ENCODE data around the gene ORC5. TPM values are rescaled to one million over a fixed set of nuclear protein-coding genes. Genes with fewer than 3 reads are reported as not detected.

The ORC5 gene
- total RNA-seq, 2 experiments from 2014 or later, result 20.6 to 20.7 TPM

DNA sequence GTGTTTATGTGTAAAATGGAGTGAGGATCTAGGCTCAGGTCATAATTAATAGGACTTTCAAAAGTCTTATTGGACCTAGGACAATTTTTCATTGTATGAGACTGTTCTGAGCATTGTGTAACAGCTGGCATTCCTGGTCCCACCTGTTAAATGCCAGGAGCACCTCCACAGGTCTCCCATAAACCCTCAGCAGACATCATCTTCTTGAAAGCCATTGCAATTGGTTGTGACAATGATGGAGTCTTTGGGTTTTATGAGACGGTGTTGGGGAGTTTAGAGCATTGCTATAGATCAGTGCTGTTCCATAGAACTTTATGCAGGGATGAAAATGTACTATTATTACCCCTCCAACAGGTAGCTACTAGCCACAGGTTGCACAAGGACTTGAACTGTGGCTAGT is 108.9 kb downstream of the ORC5 start:
- ChIA-PET CTCF (no interaction called here), POLR2A (no interaction called here)
- Mint-ChIP-seq H3K27me3 (peaks cover 2% of the 10 kb centered on the region), H3K27ac (no peak overlapping the region), H3K36me3 (ENCODE audit: low read depth) (no peaks in the 10 kb centered on the region), H3K9me3 (no peaks in the 10 kb centered on the region), H3K4me1 (no peaks in the 10 kb centered on the region), H3K4me3 (no peak overlapping the region)
- DNase-seq, result no peak

DNA sequence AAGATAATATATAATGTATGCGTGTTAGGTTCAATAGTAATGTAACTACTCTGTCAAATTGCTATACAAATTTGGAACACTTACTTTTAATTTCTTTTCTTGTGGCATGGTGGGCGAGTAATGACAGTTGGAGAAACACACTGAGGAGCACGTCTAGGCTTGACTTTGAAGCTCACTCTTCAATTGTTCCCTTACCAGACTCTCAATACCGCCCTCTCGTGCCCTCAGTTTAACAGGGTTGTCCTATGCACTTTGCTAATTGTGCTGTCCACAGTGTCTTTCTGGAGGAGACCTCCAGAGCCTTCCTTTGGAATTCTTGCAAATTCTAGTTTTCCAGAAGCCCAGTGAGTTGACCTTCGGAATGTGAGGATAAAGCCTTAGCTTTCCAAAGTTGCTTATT is 111.1 kb downstream of the ORC5 start:
- H3K4me3 Mint-ChIP-seq, result no peak overlapping the region
- ChIA-PET POLR2A (no interaction called here), CTCF (no interaction called here)
- no peak overlapping the region for H3K27ac Mint-ChIP-seq
- no peaks in the 10 kb centered on the region for H3K36me3 Mint-ChIP-seq (ENCODE audit: low read depth)
- H3K27me3 Mint-ChIP-seq, result peaks cover 4% of the 10 kb centered on the region
- no peaks in the 10 kb centered on the region for H3K4me1 Mint-ChIP-seq
- no peak for DNase-seq
- no peaks in the 10 kb centered on the region for H3K9me3 Mint-ChIP-seq

DNA sequence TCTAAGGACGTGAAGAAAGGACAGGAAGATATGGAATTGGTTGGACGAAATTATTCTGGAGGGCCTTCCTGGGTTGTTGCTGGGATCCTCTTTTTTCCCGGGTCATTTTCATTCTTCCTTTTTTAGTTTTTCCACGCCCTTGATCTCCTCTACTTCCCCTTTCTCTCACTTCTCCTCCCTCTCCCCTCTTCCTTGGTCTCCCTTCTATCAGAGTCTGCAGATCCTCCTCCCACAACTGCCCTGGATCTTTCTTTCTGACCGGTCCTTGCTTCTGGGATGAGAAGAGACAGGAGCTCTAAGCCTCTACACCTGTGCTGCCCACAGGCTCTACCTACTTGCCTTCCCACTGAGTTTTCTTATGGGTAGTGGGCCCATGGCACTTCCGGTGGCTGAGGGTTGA is 114.7 kb downstream of the ORC5 start:
- CTCF ChIA-PET, result no interaction called here

DNA sequence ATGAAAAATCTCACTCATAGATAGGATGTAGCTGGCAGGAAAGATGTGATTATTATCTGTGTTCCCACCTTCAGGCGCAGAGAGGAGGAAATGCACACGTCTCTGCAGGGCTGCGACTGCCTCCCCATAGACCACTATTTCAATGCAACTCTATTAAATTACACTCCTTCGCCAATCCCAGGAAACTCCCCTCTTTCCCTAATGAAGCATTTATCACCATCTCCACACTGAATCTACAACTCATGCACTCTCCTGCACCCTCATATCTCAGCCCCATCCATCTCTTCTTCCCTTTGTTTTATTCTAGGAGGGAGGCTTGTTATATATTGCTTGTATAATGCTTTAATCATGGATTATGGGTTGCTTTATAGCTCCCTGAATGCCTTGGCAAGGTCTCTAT is 116.6 kb downstream of the ORC5 start:
- Mint-ChIP-seq H3K4me3 (no peak overlapping the region), H3K4me1 (no peaks in the 10 kb centered on the region), H3K36me3 (ENCODE audit: low read depth) (no peaks in the 10 kb centered on the region), H3K27me3 (peaks cover 6% of the 10 kb centered on the region), H3K27ac (no peak overlapping the region), H3K9me3 (no peaks in the 10 kb centered on the region)
- ChIA-PET CTCF (no interaction called here), POLR2A (no interaction called here)
- no peak for DNase-seq

More for the DNA sequence above, 114.7 kb downstream of the ORC5 start:
- Mint-ChIP-seq H3K4me3 (no peak overlapping the region), H3K27ac (no peak overlapping the region), H3K4me1 (no peaks in the 10 kb centered on the region), H3K27me3 (peaks cover 4% of the 10 kb centered on the region), H3K36me3 (ENCODE audit: low read depth) (no peaks in the 10 kb centered on the region), H3K9me3 (no peaks in the 10 kb centered on the region)
- POLR2A ChIA-PET, result no interaction called here
- DNase-seq, result no peak

DNA sequence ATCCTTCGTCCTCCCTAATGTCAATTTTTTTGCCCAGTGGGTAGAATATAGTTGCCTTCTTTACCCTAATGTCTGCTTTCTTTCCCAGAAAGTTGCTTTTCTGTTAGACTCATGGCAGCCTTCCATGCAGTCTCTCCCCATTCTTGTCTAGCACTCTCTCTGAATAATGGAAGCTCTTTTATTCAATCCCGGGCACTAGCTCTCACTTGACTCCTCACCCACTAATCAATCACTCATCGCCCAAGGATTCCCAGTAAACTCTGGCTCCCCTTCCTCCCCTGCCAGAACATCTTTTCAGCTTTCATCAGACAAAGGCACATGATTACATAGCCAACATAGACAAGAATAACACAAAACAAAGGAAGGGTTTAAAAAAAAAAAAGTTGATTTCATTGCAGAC is 118.2 kb downstream of the ORC5 start:
- Mint-ChIP-seq H3K4me1 (no peaks in the 10 kb centered on the region), H3K27me3 (peaks cover 5% of the 10 kb centered on the region), H3K36me3 (ENCODE audit: low read depth) (no peaks in the 10 kb centered on the region), H3K27ac (no peak overlapping the region), H3K4me3 (no peak overlapping the region), H3K9me3 (peaks cover 2% of the 10 kb centered on the region)
- DNase-seq, result no peak
- ChIA-PET POLR2A (no interaction called here), CTCF (no interaction called here)

DNA sequence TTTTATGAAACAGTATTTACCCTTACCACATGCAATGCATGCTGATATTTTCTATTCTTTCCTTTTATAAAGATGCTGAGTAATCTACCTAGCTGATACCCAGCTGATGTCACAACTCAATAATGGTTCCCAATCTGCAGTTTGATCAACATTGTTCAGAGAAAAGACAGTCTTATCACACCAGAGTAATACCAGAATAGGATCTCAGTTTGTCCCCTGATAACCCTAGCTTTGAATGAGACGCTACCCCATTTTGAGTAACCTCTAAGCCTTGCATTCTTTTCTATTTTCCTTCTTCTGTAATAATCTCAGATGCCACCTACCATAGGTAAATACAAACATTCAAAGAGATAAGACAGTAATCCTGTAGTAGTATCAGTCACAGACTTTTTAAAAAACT is 118.8 kb downstream of the ORC5 start:
- Mint-ChIP-seq H3K27ac (no peak overlapping the region), H3K4me3 (no peak overlapping the region), H3K9me3 (peaks cover 2% of the 10 kb centered on the region), H3K27me3 (peaks cover 5% of the 10 kb centered on the region), H3K36me3 (ENCODE audit: low read depth) (no peaks in the 10 kb centered on the region), H3K4me1 (no peaks in the 10 kb centered on the region)
- no peak for DNase-seq
- ChIA-PET POLR2A (no interaction called here), CTCF (no interaction called here)

Other genes with a start within 250 kb of the ORC5 start
- not detected for gene RELN, start 218.4 kb downstream of the ORC5 start, total RNA-seq
- not detected for gene LHFPL3, start 120.6 kb upstream of the ORC5 start, total RNA-seq